ENCODE results near the gene PDE4D. TPM values are rescaled to one million over a fixed set of nuclear protein-coding genes. Genes with fewer than 3 reads are reported as not detected.

PDE4D gene
- total and polyA plus RNA-seq, 2 donors (not counting 1 experiment from before 2014, with no cell fraction given) = 14.9 to 171 TPM

- Histone ChIP-seq H3K4me2 (replicated peaks; ENCODE audit: low read depth, low read length, poor library complexity, severe bottlenecking) (no peak overlapping the region), H3K9ac (ENCODE audit: low read length) (no peak overlapping the region), H3K4me3 (ENCODE audit: control extremely low read depth in 1 of 5, extremely low read depth in 1 of 5, insufficient read depth in 1 of 5, low read depth in 2 of 5, low read length in 4 of 5) (no peak overlapping the region), H3K27me3 (replicated peaks in 1 of 4; ENCODE audit: control extremely low read depth in 1 of 4, control insufficient read depth in 3 of 4, insufficient read depth in 4 of 4, low read length in 3 of 4) (no peaks in the 10 kb centered on the region), H3K4me1 (ENCODE audit: control insufficient read depth in 2 of 2, insufficient read depth in 2 of 2, low read length in 2 of 2) (no peaks in the 10 kb centered on the region), H3K36me3 (replicated peaks in 1 of 2; ENCODE audit: control extremely low read depth in 1 of 2, control insufficient read depth in 1 of 2, extremely low read depth in 1 of 2, insufficient read depth in 2 of 2, low read length in 1 of 2) (no peaks in the 10 kb centered on the region), H3K27ac (ENCODE audit: low read length in 2 of 2) (no peak overlapping the region), H3K79me2 (ENCODE audit: control insufficient read depth, insufficient read depth, low read length) (no peaks in the 10 kb centered on the region), H2AFZ (ENCODE audit: insufficient read depth, low read depth, low read length, poor library complexity, severe bottlenecking) (no peak overlapping the region), H4K20me1 (ENCODE audit: control insufficient read depth, insufficient read depth, low read length, poor library complexity, severe bottlenecking) (peaks cover 7% of the 10 kb centered on the region), H3K9me3 (ENCODE audit: control extremely low read depth in 1 of 3, control insufficient read depth in 2 of 3, insufficient read depth in 1 of 3, low read length in 2 of 3) (no peaks in the 10 kb centered on the region)
- peaks cover 3% of the 10 kb centered on the region for H3K9me3 Mint-ChIP-seq (ENCODE audit: insufficient read depth)
- DNase-seq = no peak
- intact Hi-C loops (cut with micrococcal nuclease) = no loop called here
- H3K4me1 Mint-ChIP-seq = no peaks in the 10 kb centered on the region
- H3K27ac Mint-ChIP-seq = no peak overlapping the region
- CTCF ChIA-PET = interaction anchor here (1.6 kb wide), 1 partner anchor 140 kb away, joined by 4 read pairs; no protein-coding TSS in a partner anchor
- POLR2A ChIA-PET = no interaction called here
- H3K27me3 Mint-ChIP-seq = no peaks in the 10 kb centered on the region
- TF ChIP-seq EZH2 (IDR thresholded peaks at IDR 0.05; ENCODE audit: borderline replicate concordance, insufficient read depth, low read depth, low read length, poor library complexity, severe bottlenecking) (no peak), CTCF (IDR thresholded peaks at IDR 0.05) (no peak)
- H3K4me3 Mint-ChIP-seq = no peak overlapping the region
- 88% methylated on average over 1 of the region's 6 CpGs for WGBS (ENCODE audit: insufficient coverage)
- no peak for ATAC-seq (ENCODE audit: low read depth)
Measured at GRCh38 chr5:59027145-59027907, 866.2 kb downstream of the PDE4D start.

GRCh38 chr5:59025734-59026133, 867.8 kb downstream of the PDE4D start:
- intact Hi-C loops (cut with micrococcal nuclease) = no loop called here

More at GRCh38 chr5:59025734-59026133, 867.8 kb downstream of the PDE4D start:
- no peak overlapping the region for H3K4me2 ChIP-seq (replicated peaks; ENCODE audit: low read depth, low read length, poor library complexity, severe bottlenecking)
- H3K27me3 ChIP-seq (replicated peaks in 1 of 4; ENCODE audit: control extremely low read depth in 1 of 4, control insufficient read depth in 3 of 4, insufficient read depth in 4 of 4, low read length in 3 of 4) = no peaks in the 10 kb centered on the region
- Mint-ChIP-seq H3K9me3 (ENCODE audit: insufficient read depth) (peaks cover 3% of the 10 kb centered on the region), H3K27ac (no peak overlapping the region), H3K4me3 (no peak overlapping the region), H3K27me3 (no peaks in the 10 kb centered on the region), H3K4me1 (no peaks in the 10 kb centered on the region)
- H3K27ac ChIP-seq (ENCODE audit: low read length in 2 of 2) = no peak overlapping the region
- no peak overlapping the region for H3K9ac ChIP-seq (ENCODE audit: low read length)
- H3K4me3 ChIP-seq (ENCODE audit: control extremely low read depth in 1 of 5, extremely low read depth in 1 of 5, insufficient read depth in 1 of 5, low read depth in 2 of 5, low read length in 4 of 5) = no peak overlapping the region
- DNase-seq (no peak), ATAC-seq (ENCODE audit: low read depth) (no peak)
- 100% methylated on average over 1 of the region's 1 CpG for WGBS (ENCODE audit: insufficient coverage)
- H3K9me3 ChIP-seq (ENCODE audit: control extremely low read depth in 1 of 3, control insufficient read depth in 2 of 3, insufficient read depth in 1 of 3, low read length in 2 of 3) = no peaks in the 10 kb centered on the region
- no peaks in the 10 kb centered on the region for H3K36me3 ChIP-seq (replicated peaks in 1 of 2; ENCODE audit: control extremely low read depth in 1 of 2, control insufficient read depth in 1 of 2, extremely low read depth in 1 of 2, insufficient read depth in 2 of 2, low read length in 1 of 2)
- CTCF ChIA-PET = no interaction called here
- H4K20me1 ChIP-seq (ENCODE audit: control insufficient read depth, insufficient read depth, low read length, poor library complexity, severe bottlenecking) = peaks cover 7% of the 10 kb centered on the region
- no peaks in the 10 kb centered on the region for H3K79me2 ChIP-seq (ENCODE audit: control insufficient read depth, insufficient read depth, low read length)
- H3K4me1 ChIP-seq (ENCODE audit: control insufficient read depth in 2 of 2, insufficient read depth in 2 of 2, low read length in 2 of 2) = no peaks in the 10 kb centered on the region
- TF ChIP-seq EZH2 (IDR thresholded peaks at IDR 0.05; ENCODE audit: borderline replicate concordance, insufficient read depth, low read depth, low read length, poor library complexity, severe bottlenecking) (no peak), CTCF (IDR thresholded peaks at IDR 0.05) (no peak)
- H2AFZ ChIP-seq (ENCODE audit: insufficient read depth, low read depth, low read length, poor library complexity, severe bottlenecking) = no peak overlapping the region
- POLR2A ChIA-PET = no interaction called here
